CD4-positive, CD25-positive, alpha-beta regulatory T cell (primary cell): ENCODE measurements around the gene TIMM8B. TPM values are rescaled to one million over a fixed set of nuclear protein-coding genes. Genes with fewer than 3 reads are reported as not detected.
"Not testable (repeated sequence)": the region's sequence is repeated elsewhere in the genome, so short reads cannot be mapped to it uniquely, and the experiment has no call there.

ENCODE experiments used
- ATAC-seq, 2 donors: fragments of 150-1000 bp; cut with Tn5 transposase; one replicate each; pipeline ENCODE4 v1.10.0; 2021; ENCODE audit warnings: low read depth in 2 of 2, moderate number of reproducible peaks in 2 of 2, moderate library complexity in 1 of 2
- DNase-seq, 3 donors: peaks; one replicate each; pipeline versions ENCODE4 v3.0.0 to v3.0.0-alpha.2; 2012 to 2022; ENCODE audit warnings: mixed read lengths in 1 of 3
- H3K27ac ChIP-seq: one replicate; pipeline ENCODE4 v1.7.0; 2013; ENCODE audit warnings: mild to moderate bottlenecking, low read length; ENCODE audit not compliant: insufficient read depth, poor library complexity, severe bottlenecking
- H3K27me3 ChIP-seq: one replicate; pipeline ENCODE4 v1.7.0; 2013; ENCODE audit warnings: low read length; ENCODE audit not compliant: control insufficient read depth, insufficient read depth
- H3K36me3 ChIP-seq: one replicate; pipeline ENCODE4 v1.7.0; 2013; ENCODE audit warnings: mild to moderate bottlenecking, low read length, moderate library complexity; ENCODE audit not compliant: control insufficient read depth, insufficient read depth
- H3K4me1 ChIP-seq: 2 replicates; pipeline ENCODE4 v1.7.0; 2013; ENCODE audit warnings: mild to moderate bottlenecking, low read length; ENCODE audit not compliant: insufficient read depth, control insufficient read depth, poor library complexity, severe bottlenecking
- H3K4me3 ChIP-seq: one replicate; pipeline ENCODE4 v1.7.0; 2013; ENCODE audit warnings: low read depth, mild to moderate bottlenecking, low read length, moderate library complexity
- H3K9me3 ChIP-seq, 2 experiments: 1 replicate in 1 of 2; 2 replicates in 1 of 2; pipeline ENCODE4 v1.7.0; 2013; ENCODE audit warnings: low read length in 2 of 2, mild to moderate bottlenecking in 1 of 2, moderate library complexity in 1 of 2; ENCODE audit not compliant: control insufficient read depth in 2 of 2
- H3K27ac Mint-ChIP-seq, 3 donors: one replicate each; pipeline ENCODE4 v1.8.0; 2020 to 2022; ENCODE audit warnings: mild to moderate bottlenecking in 3 of 3, mixed read lengths in 3 of 3, moderate library complexity in 2 of 3
- H3K27me3 Mint-ChIP-seq: one replicate; pipeline ENCODE4 v1.8.0; 2022; ENCODE audit warnings: mild to moderate bottlenecking, mixed read lengths
- H3K36me3 Mint-ChIP-seq: one replicate; pipeline ENCODE4 v1.8.0; 2020; ENCODE audit warnings: mixed read lengths
- H3K4me1 Mint-ChIP-seq, 4 donors: one replicate each; pipeline ENCODE4 v1.8.0; 2020 to 2022; ENCODE audit warnings: mixed read lengths in 4 of 4, mild to moderate bottlenecking in 1 of 4
- H3K4me3 Mint-ChIP-seq, 4 donors: one replicate each; pipeline ENCODE4 v1.8.0; 2020 to 2022; ENCODE audit warnings: mild to moderate bottlenecking in 4 of 4, mixed read lengths in 4 of 4, moderate library complexity in 3 of 4
- H3K9me3 Mint-ChIP-seq, 7 donors: one replicate each; pipeline ENCODE4 v1.8.0; 2020 to 2022; ENCODE audit warnings: mixed read lengths in 7 of 7, mild to moderate bottlenecking in 3 of 7, moderate library complexity in 2 of 7
- polyA plus RNA-seq, 4 donors: library from polyadenylated mRNA; unstranded; fragments of 300-500 nt; fragmentation: Illumina TruSeq; gene quantifications; one replicate each; pipeline ENCODE4 v1.2.3, GENCODE V29; 2021
- total RNA-seq: library from RNA; stranded (reverse); gene quantifications from one replicate; pipeline ENCODE4 v1.2.3, GENCODE V29; 2022

Gene TIMM8B
- total and polyA plus RNA-seq, 5 donors from 2014 or later: 14.5 to 91.3 (median 74.1) TPM

- H3K9me3 ChIP-seq, H3K4me1 ChIP-seq, DNase-seq, H3K27me3 Mint-ChIP-seq, H3K4me3 Mint-ChIP-seq, H3K27ac ChIP-seq, ATAC-seq, H3K4me3 ChIP-seq, H3K9me3 Mint-ChIP-seq, H3K27ac Mint-ChIP-seq, H3K27me3 ChIP-seq: not testable (repeated sequence)
- Mint-ChIP-seq H3K36me3 (peaks cover 65% of the 10 kb centered on the region), H3K4me1 (peaks cover 10 to 24% (median 16%) of the 10 kb centered on the region in 4 donors)
- peaks cover 58% of the 10 kb centered on the region for H3K36me3 ChIP-seq
These were observed 38.3 kb downstream of the TIMM8B start for GRCh38 chr11:112048256-112048655.

- not testable (repeated sequence) for H3K27ac Mint-ChIP-seq, H3K9me3 Mint-ChIP-seq
These were observed 39.9 kb downstream of the TIMM8B start for GRCh38 chr11:112046647-112047046.

GRCh38 chr11:112044961-112045360 is 41.6 kb downstream of the TIMM8B start:
- Histone ChIP-seq H3K27me3 (no peaks in the 10 kb centered on the region), H3K4me1 (no peaks in the 10 kb centered on the region), H3K4me3 (no peak overlapping the region), H3K36me3 (peaks cover 51% of the 10 kb centered on the region), H3K9me3 (no peaks in the 10 kb centered on the region), H3K27ac (no peak overlapping the region)
- H3K27me3 Mint-ChIP-seq: no peaks in the 10 kb centered on the region
- peaks cover 65% of the 10 kb centered on the region for H3K36me3 Mint-ChIP-seq
- ATAC-seq (no peak), DNase-seq (no peak)
- no peak overlapping the region for H3K4me3 Mint-ChIP-seq
- no peak overlapping the region for H3K27ac Mint-ChIP-seq
- H3K4me1 Mint-ChIP-seq: peaks cover 9 to 30% (median 16%) of the 10 kb centered on the region in 4 donors
- no peaks in the 10 kb centered on the region for H3K9me3 Mint-ChIP-seq

More at GRCh38 chr11:112046647-112047046, 39.9 kb downstream of the TIMM8B start:
- peaks cover 52% of the 10 kb centered on the region for H3K36me3 ChIP-seq
- H3K27me3 Mint-ChIP-seq, ATAC-seq, H3K27ac ChIP-seq, H3K4me1 ChIP-seq, H3K4me3 ChIP-seq, H3K27me3 ChIP-seq, DNase-seq, H3K4me3 Mint-ChIP-seq, H3K9me3 ChIP-seq: not testable (repeated sequence)
- peaks cover 10 to 31% (median 17%) of the 10 kb centered on the region in 4 donors for H3K4me1 Mint-ChIP-seq
- H3K36me3 Mint-ChIP-seq: peaks cover 65% of the 10 kb centered on the region

- Mint-ChIP-seq H3K4me1 (peaks cover 3 to 20% (median 6%) of the 10 kb centered on the region in 4 donors), H3K27ac (peak overlapping the region in 1 of 3 donors; percentile 20), H3K27me3 (no peaks in the 10 kb centered on the region), H3K4me3 (no peak overlapping the region), H3K9me3 (no peaks in the 10 kb centered on the region), H3K36me3 (peaks cover 65% of the 10 kb centered on the region)
- Histone ChIP-seq H3K36me3 (peaks cover 57% of the 10 kb centered on the region), H3K27me3 (no peaks in the 10 kb centered on the region), H3K9me3 (no peaks in the 10 kb centered on the region), H3K27ac (no peak overlapping the region), H3K4me1 (no peaks in the 10 kb centered on the region), H3K4me3 (no peak overlapping the region)
- no peak for DNase-seq
- no peak for ATAC-seq
These were observed 43.6 kb downstream of the TIMM8B start for GRCh38 chr11:112042961-112043304.

DNA sequence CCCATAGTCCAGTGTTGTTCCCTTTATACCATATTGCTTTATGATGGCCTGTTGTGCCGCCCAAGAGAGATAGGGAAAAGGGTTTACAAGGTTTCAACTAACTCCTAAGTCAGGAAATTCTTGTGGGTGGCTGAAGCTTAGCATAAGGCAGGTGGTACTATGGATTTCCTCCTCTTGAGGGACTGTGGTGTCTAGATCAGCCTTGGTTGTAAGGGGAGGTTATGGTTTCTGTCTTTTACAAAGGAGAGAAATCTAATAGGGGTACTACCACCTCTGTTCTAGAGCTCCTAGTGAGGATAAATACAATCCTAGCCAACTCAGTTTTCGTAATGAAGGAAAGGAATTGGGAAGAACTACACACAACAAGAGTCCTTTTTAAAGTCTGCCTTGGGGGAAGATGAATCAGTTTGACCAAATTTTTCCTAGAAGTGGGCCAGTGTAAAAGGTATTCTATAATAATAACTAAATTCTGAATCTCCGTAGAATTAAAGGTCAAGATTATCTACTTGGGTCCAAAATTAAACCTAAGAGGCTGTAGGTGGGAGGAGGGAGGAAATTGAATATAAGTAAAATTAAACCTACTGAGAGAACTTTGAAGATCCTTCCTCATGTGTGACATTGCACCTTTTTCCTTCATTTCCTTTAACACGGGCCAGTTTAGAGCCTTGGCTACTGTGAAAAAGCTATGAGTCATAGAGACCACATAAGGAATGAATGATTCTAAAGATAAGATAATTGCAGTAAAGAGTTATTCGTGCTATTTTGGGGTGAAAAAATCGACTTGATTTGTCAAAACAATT is 44.2 kb downstream of the TIMM8B start:
- ATAC-seq (no peak), DNase-seq (no peak)
- Histone ChIP-seq H3K4me3 (no peak overlapping the region), H3K36me3 (peaks cover 63% of the 10 kb centered on the region), H3K27me3 (no peaks in the 10 kb centered on the region), H3K27ac (no peak overlapping the region), H3K9me3 (no peaks in the 10 kb centered on the region), H3K4me1 (no peaks in the 10 kb centered on the region)
- Mint-ChIP-seq H3K4me1 (peaks cover 1 to 17% (median 6%) of the 10 kb centered on the region in 4 donors), H3K36me3 (peaks cover 60% of the 10 kb centered on the region), H3K4me3 (no peak overlapping the region), H3K9me3 (no peaks in the 10 kb centered on the region), H3K27me3 (no peaks in the 10 kb centered on the region), H3K27ac (peak overlapping the region in 2 of 3 donors; percentile 16 to 20)

GRCh38 chr11:112037527-112037926 is 49.0 kb downstream of the TIMM8B start:
- Histone ChIP-seq H3K36me3 (peaks cover 52% of the 10 kb centered on the region), H3K27me3 (no peaks in the 10 kb centered on the region), H3K4me1 (no peaks in the 10 kb centered on the region), H3K27ac (no peak overlapping the region), H3K9me3 (no peaks in the 10 kb centered on the region), H3K4me3 (no peak overlapping the region)
- Mint-ChIP-seq H3K36me3 (peaks cover 52% of the 10 kb centered on the region), H3K9me3 (no peaks in the 10 kb centered on the region), H3K27ac (peak overlapping the region in 1 of 3 donors; percentile 26), H3K4me3 (no peak overlapping the region), H3K4me1 (peaks cover 0 to 12% (median 7%) of the 10 kb centered on the region in 4 donors), H3K27me3 (no peaks in the 10 kb centered on the region)
- ATAC-seq: no peak
- DNase-seq: no peak

Other genes with a start within 250 kb of the TIMM8B start
- 30.6 TPM for gene ALG9, start 215.2 kb downstream of the TIMM8B start, total RNA-seq
- gene ALG9, start 215.2 kb downstream of the TIMM8B start, polyA plus RNA-seq: 10 to 100 TPM; 13.9 to 18.4 (median 15.4) TPM
- 2.7 TPM for gene FDXACB1, start 207.6 kb downstream of the TIMM8B start, total RNA-seq
- 1 to 10 TPM; 5.0 to 8.3 (median 6.1) TPM for gene FDXACB1, start 207.6 kb downstream of the TIMM8B start, polyA plus RNA-seq
- gene CFAP68, start 207.2 kb downstream of the TIMM8B start, total RNA-seq: 8.3 TPM
- 10 to 100 TPM; 24.6 to 44.6 (median 27.4) TPM for gene CFAP68, start 207.2 kb downstream of the TIMM8B start, polyA plus RNA-seq
- gene CRYAB, start 175.0 kb downstream of the TIMM8B start, total RNA-seq: not detected
- gene CRYAB, start 175.0 kb downstream of the TIMM8B start, polyA plus RNA-seq: not detected
- gene HSPB2, start 174.0 kb downstream of the TIMM8B start, total RNA-seq: not detected
- not detected for gene HSPB2, start 174.0 kb downstream of the TIMM8B start, polyA plus RNA-seq
- not detected for gene C11orf52, start 167.8 kb downstream of the TIMM8B start, total RNA-seq
- under 1 TPM in 1 of 4 donors, not detected in 3; 0.41 TPM for gene C11orf52, start 167.8 kb downstream of the TIMM8B start, polyA plus RNA-seq
- gene DIXDC1, start 149.4 kb downstream of the TIMM8B start, total RNA-seq: 3.9 TPM
- 1 to 10 TPM in 3 of 4 donors, under 1 TPM in 1; 0.78 to 1.5 (median 1.3) TPM for gene DIXDC1, start 149.4 kb downstream of the TIMM8B start, polyA plus RNA-seq
- gene DLAT, start 61.3 kb downstream of the TIMM8B start, total RNA-seq: 16.3 TPM
- 10 to 100 TPM; 22.8 to 26.8 (median 24.2) TPM for gene DLAT, start 61.3 kb downstream of the TIMM8B start, polyA plus RNA-seq
- 0.47 TPM for gene PIH1D2, start 12.7 kb downstream of the TIMM8B start, total RNA-seq
- gene PIH1D2, start 12.7 kb downstream of the TIMM8B start, polyA plus RNA-seq: not detected
- 11.2 TPM for gene NKAPD1, start 12.5 kb downstream of the TIMM8B start, total RNA-seq
- gene NKAPD1, start 12.5 kb downstream of the TIMM8B start, polyA plus RNA-seq: 10 to 100 TPM; 11.0 to 13.1 (median 11.8) TPM
- gene SDHD, start 117 bp upstream of the TIMM8B start, total RNA-seq: 37.0 TPM
- 100 to 1,000 TPM; 148 to 200 (median 182) TPM for gene SDHD, start 117 bp upstream of the TIMM8B start, polyA plus RNA-seq
- gene IL18, start 77.3 kb upstream of the TIMM8B start, total RNA-seq: 1.4 TPM
- gene IL18, start 77.3 kb upstream of the TIMM8B start, polyA plus RNA-seq: not detected
- 0.67 TPM for gene TEX12, start 80.6 kb upstream of the TIMM8B start, total RNA-seq
- gene TEX12, start 80.6 kb upstream of the TIMM8B start, polyA plus RNA-seq: under 1 TPM in 1 of 4 donors, not detected in 3; 0.44 TPM
- gene BCO2, start 88.8 kb upstream of the TIMM8B start, total RNA-seq: 0.81 TPM
- not detected for gene BCO2, start 88.8 kb upstream of the TIMM8B start, polyA plus RNA-seq
- 71.5 TPM for gene PTS, start 139.7 kb upstream of the TIMM8B start, total RNA-seq
- gene PTS, start 139.7 kb upstream of the TIMM8B start, polyA plus RNA-seq: 10 to 100 TPM in 2 of 4 donors, 1 to 10 TPM in 2; 7.1 to 12.0 (median 10.4) TPM
- gene PLET1, start 174.1 kb upstream of the TIMM8B start, total RNA-seq: not detected
- gene PLET1, start 174.1 kb upstream of the TIMM8B start, polyA plus RNA-seq: not detected